ENCODE measurements around the gene TTLL9. TPM values are rescaled to one million over a fixed set of nuclear protein-coding genes. Genes with fewer than 3 reads are reported as not detected.
A peak's percentile ranks its signal among the peaks of the same experiment; 100 is the strongest.

TTLL9 gene
- total and polyA plus RNA-seq, 10 of the 15 experiments (the other 5 are each of a cell fraction or from before 2014, with no cell fraction given): 0.03 to 0.77 (median 0.11) TPM; not detected in 2

DNA sequence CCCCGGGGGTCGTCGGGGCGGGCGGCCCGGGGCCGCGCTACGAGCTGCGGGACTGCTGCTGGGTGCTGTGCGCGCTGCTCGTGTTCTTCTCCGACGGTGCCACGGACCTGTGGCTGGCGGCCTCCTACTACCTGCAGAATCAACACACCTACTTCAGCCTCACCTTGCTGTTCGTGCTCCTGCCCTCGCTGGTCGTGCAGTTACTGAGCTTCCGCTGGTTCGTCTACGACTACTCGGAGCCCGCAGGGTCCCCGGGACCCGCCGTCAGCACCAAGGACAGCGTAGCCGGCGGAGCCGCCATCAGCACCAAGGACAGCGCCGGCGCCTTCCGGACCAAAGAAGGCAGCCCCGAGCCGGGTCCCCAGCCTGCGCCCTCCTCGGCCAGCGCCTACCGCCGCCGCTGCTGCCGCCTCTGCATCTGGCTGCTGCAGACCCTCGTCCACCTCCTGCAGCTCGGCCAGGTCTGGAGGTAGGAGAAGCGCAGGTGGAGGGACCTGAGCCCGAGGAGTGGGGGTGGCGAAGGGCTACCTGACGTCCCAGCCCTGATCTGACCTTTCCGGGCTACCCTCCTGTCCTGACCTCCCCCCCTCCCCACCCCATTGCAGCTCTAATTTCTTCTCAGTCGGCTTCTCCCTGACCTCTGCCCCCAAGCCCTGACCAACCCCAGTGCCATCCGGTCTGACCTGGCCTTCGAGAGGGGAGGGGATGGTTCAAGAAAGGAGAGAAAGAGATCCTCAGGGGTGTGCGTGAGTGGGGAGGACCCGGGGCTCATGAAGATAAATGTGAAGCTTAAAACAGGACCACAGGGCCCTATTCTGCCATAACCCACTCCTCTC is 98.1 kb downstream of the TTLL9 start (continued):
- TF ChIP-seq, protein P1, sequence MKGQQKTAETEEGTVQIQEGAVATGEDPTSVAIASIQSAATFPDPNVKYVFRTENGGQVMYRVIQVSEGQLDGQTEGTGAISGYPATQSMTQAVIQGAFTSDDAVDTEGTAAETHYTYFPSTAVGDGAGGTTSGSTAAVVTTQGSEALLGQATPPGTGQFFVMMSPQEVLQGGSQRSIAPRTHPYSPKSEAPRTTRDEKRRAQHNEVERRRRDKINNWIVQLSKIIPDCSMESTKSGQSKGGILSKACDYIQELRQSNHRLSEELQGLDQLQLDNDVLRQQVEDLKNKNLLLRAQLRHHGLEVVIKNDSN (IDR thresholded peaks at IDR 0.05; ENCODE audit: borderline replicate concordance, extremely low read length, insufficient read depth, low read depth, low read length): no peak
- no peak for TF ChIP-seq RAD51 (IDR thresholded peaks at IDR 0.05)
- TF ChIP-seq, protein P2, sequence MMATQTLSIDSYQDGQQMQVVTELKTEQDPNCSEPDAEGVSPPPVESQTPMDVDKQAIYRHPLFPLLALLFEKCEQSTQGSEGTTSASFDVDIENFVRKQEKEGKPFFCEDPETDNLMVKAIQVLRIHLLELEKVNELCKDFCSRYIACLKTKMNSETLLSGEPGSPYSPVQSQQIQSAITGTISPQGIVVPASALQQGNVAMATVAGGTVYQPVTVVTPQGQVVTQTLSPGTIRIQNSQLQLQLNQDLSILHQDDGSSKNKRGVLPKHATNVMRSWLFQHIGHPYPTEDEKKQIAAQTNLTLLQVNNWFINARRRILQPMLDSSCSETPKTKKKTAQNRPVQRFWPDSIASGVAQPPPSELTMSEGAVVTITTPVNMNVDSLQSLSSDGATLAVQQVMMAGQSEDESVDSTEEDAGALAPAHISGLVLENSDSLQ (IDR thresholded peaks at IDR 0.05): no peak
- no peak for TF ChIP-seq POU2F2 (IDR thresholded peaks at IDR 0.05; ENCODE audit: borderline replicate concordance, low read depth, low read length)
- 0 out of 2 replicates have a peak, but pooled peaks have one; percentile 17 for TF ChIP-seq BCL11A (IDR thresholded peaks at IDR 0.05; ENCODE audit: low read depth, low read length)
- no peak for TF ChIP-seq NFYB (IDR thresholded peaks at IDR 0.05; ENCODE audit: insufficient read depth, low read depth, low read length)
- TF ChIP-seq GABPA (IDR thresholded peaks at IDR 0.05; ENCODE audit: low read depth): no peak
- no peak for TF ChIP-seq CHD4 (IDR thresholded peaks at IDR 0.05)
- TF ChIP-seq ETV6 (conservative IDR thresholded peaks at IDR 0.05 in 1 of 2, IDR thresholded peaks at IDR 0.05 in 1 of 2; ENCODE audit: borderline replicate concordance in 1 of 2, low read depth in 1 of 2): no peak
- no peak for TF ChIP-seq NR2C1 (IDR thresholded peaks at IDR 0.05)
- no peak for TF ChIP-seq CHD1 (IDR thresholded peaks at IDR 0.05; ENCODE audit: low read depth, low read length)
- TF ChIP-seq CREM (IDR thresholded peaks at IDR 0.05; ENCODE audit: low read depth): 0 out of 2 replicates have a peak, but pooled peaks have one; percentile 35
- TF ChIP-seq RELA (IDR thresholded peaks at IDR 0.05; ENCODE audit: borderline replicate concordance, partially characterized antibody): no peak
- TF ChIP-seq, protein P3, sequence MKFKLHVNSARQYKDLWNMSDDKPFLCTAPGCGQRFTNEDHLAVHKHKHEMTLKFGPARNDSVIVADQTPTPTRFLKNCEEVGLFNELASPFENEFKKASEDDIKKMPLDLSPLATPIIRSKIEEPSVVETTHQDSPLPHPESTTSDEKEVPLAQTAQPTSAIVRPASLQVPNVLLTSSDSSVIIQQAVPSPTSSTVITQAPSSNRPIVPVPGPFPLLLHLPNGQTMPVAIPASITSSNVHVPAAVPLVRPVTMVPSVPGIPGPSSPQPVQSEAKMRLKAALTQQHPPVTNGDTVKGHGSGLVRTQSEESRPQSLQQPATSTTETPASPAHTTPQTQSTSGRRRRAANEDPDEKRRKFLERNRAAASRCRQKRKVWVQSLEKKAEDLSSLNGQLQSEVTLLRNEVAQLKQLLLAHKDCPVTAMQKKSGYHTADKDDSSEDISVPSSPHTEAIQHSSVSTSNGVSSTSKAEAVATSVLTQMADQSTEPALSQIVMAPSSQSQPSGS (IDR thresholded peaks at IDR 0.05; ENCODE audit: low read length): no peak
- TF ChIP-seq TCF7 (IDR thresholded peaks at IDR 0.05; ENCODE audit: borderline replicate concordance): no peak
- no peak for TF ChIP-seq BACH1 (IDR thresholded peaks at IDR 0.05; ENCODE audit: borderline replicate concordance)
- TF ChIP-seq, protein P4, sequence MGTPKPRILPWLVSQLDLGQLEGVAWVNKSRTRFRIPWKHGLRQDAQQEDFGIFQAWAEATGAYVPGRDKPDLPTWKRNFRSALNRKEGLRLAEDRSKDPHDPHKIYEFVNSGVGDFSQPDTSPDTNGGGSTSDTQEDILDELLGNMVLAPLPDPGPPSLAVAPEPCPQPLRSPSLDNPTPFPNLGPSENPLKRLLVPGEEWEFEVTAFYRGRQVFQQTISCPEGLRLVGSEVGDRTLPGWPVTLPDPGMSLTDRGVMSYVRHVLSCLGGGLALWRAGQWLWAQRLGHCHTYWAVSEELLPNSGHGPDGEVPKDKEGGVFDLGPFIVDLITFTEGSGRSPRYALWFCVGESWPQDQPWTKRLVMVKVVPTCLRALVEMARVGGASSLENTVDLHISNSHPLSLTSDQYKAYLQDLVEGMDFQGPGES (IDR thresholded peaks at IDR 0.05): no peak
- no peak for TF ChIP-seq NBN (IDR thresholded peaks at IDR 0.05)
- no peak for TF ChIP-seq SPI1 (IDR thresholded peaks at IDR 0.05; ENCODE audit: borderline replicate concordance, insufficient read depth, low read depth, low read length)
- no peak for TF ChIP-seq EP300 (IDR thresholded peaks at IDR 0.05; ENCODE audit: borderline replicate concordance in 1 of 2, control insufficient read depth in 1 of 2, low read depth in 2 of 2, low read length in 2 of 2)
- peak; percentile 88; the same call in 1 of the 2 replicates for TF ChIP-seq HDAC2 (IDR thresholded peaks at IDR 0.05)
- TF ChIP-seq KLF5 (IDR thresholded peaks at IDR 0.05; ENCODE audit: partially characterized antibody): no peak
- TF ChIP-seq CBX3 (IDR thresholded peaks at IDR 0.05; ENCODE audit: borderline replicate concordance, low read depth): no peak
- TF ChIP-seq NR2F1 (conservative IDR thresholded peaks at IDR 0.05): no peak
- no peak for TF ChIP-seq SMARCA5 (IDR thresholded peaks at IDR 0.05)
- no peak for TF ChIP-seq GATAD2B (conservative IDR thresholded peaks at IDR 0.05; ENCODE audit: low read depth)
- TF ChIP-seq DPF2 (IDR thresholded peaks at IDR 0.05): 0 out of 2 replicates have a peak, but pooled peaks have one; percentile 16
- peak; percentile 95 for TF ChIP-seq MXI1 (IDR thresholded peaks at IDR 0.05; ENCODE audit: low read depth, low read length)
